OCI-LY3 (cell line): Measurements from ENCODE around the gene SP140.

Experiments
- CTCF ChIP-seq: fragments of 200-600, 300-600 bp; sonication (generic); IDR thresholded peaks from 2 replicates; pipeline ENCODE4 v1.5.1; 2014; ENCODE audit warnings: antibody characterized with exemption, low read length, low read depth
- EZH2phosphoT487 ChIP-seq: fragments of 200-600 bp; shearing (Covaris generic); IDR thresholded peaks from 2 replicates; pipeline ENCODE4 v1.6.1; 2018; ENCODE audit warnings: antibody characterized with exemption, mixed run types, low read depth

GRCh38 chr2:230328155-230328458, 102.6 kb downstream of the SP140 start:
- no peak for TF ChIP-seq CTCF
- no peak for TF ChIP-seq EZH2phosphoT487
